Osteoblast (primary cell): Measurements from ENCODE around the gene UFD1. TPM values are rescaled to one million over a fixed set of nuclear protein-coding genes. Genes with fewer than 3 reads are reported as not detected.

ENCODE experiments used
- DNase-seq: peaks from one replicate; pipeline ENCODE4 v3.0.0; 2011; ENCODE audit warnings: low spot score, mixed read lengths; ENCODE audit not compliant: insufficient read length; ENCODE audit errors: missing footprints
- H2AFZ ChIP-seq: 2 replicates; pipeline ENCODE4 v1.6.0; 2011; ENCODE audit warnings: mild to moderate bottlenecking, low read length
- H3K27ac ChIP-seq: 2 replicates; pipeline ENCODE4 v1.5.1; 2011; ENCODE audit warnings: mild to moderate bottlenecking, low read depth, low read length, moderate library complexity
- H3K27me3 ChIP-seq: 2 replicates; pipeline ENCODE4 v1.6.0; 2012; ENCODE audit warnings: mild to moderate bottlenecking, control low read depth, inconsistent platforms, low read length, moderate library complexity; ENCODE audit not compliant: insufficient read depth
- H3K36me3 ChIP-seq: 2 replicates; pipeline ENCODE4 v1.5.1; 2011; ENCODE audit warnings: mild to moderate bottlenecking, low read length, control low read depth, moderate library complexity; ENCODE audit not compliant: insufficient read depth
- H3K4me1 ChIP-seq: 2 replicates; pipeline ENCODE4 v1.5.1; 2011; ENCODE audit warnings: mild to moderate bottlenecking, low read length, control low read depth, moderate library complexity; ENCODE audit not compliant: insufficient read depth
- H3K4me2 ChIP-seq: 2 replicates; pipeline ENCODE4 v1.6.0; 2011; ENCODE audit warnings: mild to moderate bottlenecking, low read length; ENCODE audit not compliant: insufficient read depth
- H3K4me3 ChIP-seq: fragments of 200-600 bp; sonication (generic); 3 replicates; pipeline ENCODE4 v1.5.1; 2012; ENCODE audit warnings: mild to moderate bottlenecking, low read length, inconsistent platforms; ENCODE audit not compliant: insufficient read depth
- H3K79me2 ChIP-seq: 2 replicates; pipeline ENCODE4 v1.6.0; 2012; ENCODE audit warnings: mild to moderate bottlenecking, low read length, control low read depth, inconsistent platforms; ENCODE audit not compliant: insufficient read depth
- H3K9me3 ChIP-seq: 2 replicates; pipeline ENCODE4 v1.5.1; 2011; ENCODE audit warnings: low read depth, low read length, control low read depth
- H4K20me1 ChIP-seq: 2 replicates; pipeline ENCODE4 v1.6.0; 2012; ENCODE audit warnings: mild to moderate bottlenecking, low read length, control low read depth; ENCODE audit not compliant: insufficient read depth
- total RNA-seq: library from RNA; depleted of rRNA; stranded (reverse); fragments of >200 nt; gene quantifications from 2 replicates; pipeline ENCODE4 v1.2.3, GENCODE V29; 2012
- TF ChIP-seq, protein P1 (sequence below): IDR thresholded peaks from 2 replicates; pipeline ENCODE4 v1.5.1; 2011; ENCODE audit warnings: mild to moderate bottlenecking, low read depth, low read length, moderate library complexity; ENCODE audit errors: extremely low read depth

The UFD1 gene
- total RNA-seq, 1 donor = 56.8 TPM

- Histone ChIP-seq H3K36me3 (no peaks in the 10 kb centered on the region), H3K4me3 (no peak overlapping the region), H3K79me2 (no peaks in the 10 kb centered on the region), H2AFZ (no peak overlapping the region), H3K27me3 (no peaks in the 10 kb centered on the region), H4K20me1 (no peaks in the 10 kb centered on the region), H3K27ac (no peak overlapping the region), H3K4me2 (no peak overlapping the region), H3K9me3 (no peaks in the 10 kb centered on the region), H3K4me1 (no peaks in the 10 kb centered on the region)
- TF ChIP-seq, protein P1, sequence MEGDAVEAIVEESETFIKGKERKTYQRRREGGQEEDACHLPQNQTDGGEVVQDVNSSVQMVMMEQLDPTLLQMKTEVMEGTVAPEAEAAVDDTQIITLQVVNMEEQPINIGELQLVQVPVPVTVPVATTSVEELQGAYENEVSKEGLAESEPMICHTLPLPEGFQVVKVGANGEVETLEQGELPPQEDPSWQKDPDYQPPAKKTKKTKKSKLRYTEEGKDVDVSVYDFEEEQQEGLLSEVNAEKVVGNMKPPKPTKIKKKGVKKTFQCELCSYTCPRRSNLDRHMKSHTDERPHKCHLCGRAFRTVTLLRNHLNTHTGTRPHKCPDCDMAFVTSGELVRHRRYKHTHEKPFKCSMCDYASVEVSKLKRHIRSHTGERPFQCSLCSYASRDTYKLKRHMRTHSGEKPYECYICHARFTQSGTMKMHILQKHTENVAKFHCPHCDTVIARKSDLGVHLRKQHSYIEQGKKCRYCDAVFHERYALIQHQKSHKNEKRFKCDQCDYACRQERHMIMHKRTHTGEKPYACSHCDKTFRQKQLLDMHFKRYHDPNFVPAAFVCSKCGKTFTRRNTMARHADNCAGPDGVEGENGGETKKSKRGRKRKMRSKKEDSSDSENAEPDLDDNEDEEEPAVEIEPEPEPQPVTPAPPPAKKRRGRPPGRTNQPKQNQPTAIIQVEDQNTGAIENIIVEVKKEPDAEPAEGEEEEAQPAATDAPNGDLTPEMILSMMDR = no peak
- DNase-seq = peak; percentile 27
These were observed 30.2 kb upstream of the UFD1 start for GRCh38 chr22:19509191-19509590.

- Histone ChIP-seq H3K9me3 (no peaks in the 10 kb centered on the region), H4K20me1 (no peaks in the 10 kb centered on the region), H3K4me2 (no peak overlapping the region), H3K27ac (no peak overlapping the region), H3K79me2 (no peaks in the 10 kb centered on the region), H3K36me3 (no peaks in the 10 kb centered on the region), H3K4me3 (no peak overlapping the region), H2AFZ (no peak overlapping the region), H3K27me3 (no peaks in the 10 kb centered on the region), H3K4me1 (no peaks in the 10 kb centered on the region)
- DNase-seq = peak; percentile 15
- TF ChIP-seq, protein P1 = no peak
These were observed 29.2 kb upstream of the UFD1 start for GRCh38 chr22:19508024-19508776.

- Histone ChIP-seq H4K20me1 (no peaks in the 10 kb centered on the region), H3K9me3 (no peaks in the 10 kb centered on the region), H3K4me3 (no peak overlapping the region), H3K4me2 (no peak overlapping the region), H3K27me3 (no peaks in the 10 kb centered on the region), H2AFZ (no peak overlapping the region), H3K79me2 (no peaks in the 10 kb centered on the region), H3K4me1 (no peaks in the 10 kb centered on the region), H3K27ac (no peak overlapping the region), H3K36me3 (no peaks in the 10 kb centered on the region)
- no peak for DNase-seq
- TF ChIP-seq, protein P1 = no peak
These were observed 28.5 kb upstream of the UFD1 start for GRCh38 chr22:19507534-19507861.

DNA sequence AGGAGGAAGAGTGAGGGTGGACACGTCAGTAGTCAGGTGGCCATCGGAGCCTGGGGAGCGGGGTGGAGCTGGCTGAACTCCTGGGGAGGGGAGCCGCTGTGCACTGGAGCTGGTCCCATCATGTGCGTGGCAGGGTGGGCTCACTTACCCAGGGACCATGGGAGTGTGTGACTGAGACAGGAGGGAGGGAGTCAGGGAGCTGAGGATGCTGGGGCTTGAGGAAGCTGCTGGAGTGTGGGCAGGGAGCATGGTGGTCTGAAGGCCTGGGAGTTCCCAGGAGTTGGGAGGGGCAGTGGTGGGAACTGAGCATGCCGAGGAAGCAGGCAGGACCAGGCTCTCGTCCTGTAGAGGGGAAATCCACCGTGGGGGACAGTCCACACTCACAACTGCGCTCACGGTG lies 27.2 kb upstream of the UFD1 start:
- no peaks in the 10 kb centered on the region for H3K9me3 ChIP-seq
- H3K4me1 ChIP-seq = no peaks in the 10 kb centered on the region
- TF ChIP-seq, protein P1 = no peak
- H3K27me3 ChIP-seq = no peaks in the 10 kb centered on the region
- H4K20me1 ChIP-seq = no peaks in the 10 kb centered on the region
- H3K36me3 ChIP-seq = no peaks in the 10 kb centered on the region
- H3K4me2 ChIP-seq = no peak overlapping the region
- no peaks in the 10 kb centered on the region for H3K79me2 ChIP-seq
- no peak overlapping the region for H2AFZ ChIP-seq
- no peak overlapping the region for H3K4me3 ChIP-seq
- DNase-seq = no peak
- H3K27ac ChIP-seq = no peak overlapping the region
